ENCODE results near the gene ATP4A. TPM values are rescaled to one million over a fixed set of nuclear protein-coding genes. Genes with fewer than 3 reads are reported as not detected.

ATP4A gene
- total RNA-seq, 1 donor from 2014 or later, result not detected

GRCh38 chr19:35539314-35539713, 24.1 kb downstream of the ATP4A start:
- ATAC-seq (no peak), DNase-seq (no peak)
- H3K9me3 ChIP-seq, result no peaks in the 10 kb centered on the region
- H3K4me1 ChIP-seq, result no peaks in the 10 kb centered on the region
- peaks cover 4% of the 10 kb centered on the region for H3K27me3 ChIP-seq
- intact Hi-C loops (cut with DNase I), result no loop called here
- TF ChIP-seq CTCF (IDR thresholded peaks at IDR 0.05), result no peak
- H3K36me3 ChIP-seq, result no peaks in the 10 kb centered on the region
- H3K4me3 ChIP-seq, result no peak overlapping the region
- no peak overlapping the region for H3K27ac ChIP-seq

GRCh38 chr19:35534803-35535480, 28.5 kb downstream of the ATP4A start:
- no peak for TF ChIP-seq CTCF (IDR thresholded peaks at IDR 0.05)
- Histone ChIP-seq H3K27ac (no peak overlapping the region), H3K4me1 (peaks cover 5% of the 10 kb centered on the region), H3K27me3 (peaks cover 47% of the 10 kb centered on the region), H3K4me3 (no peak overlapping the region), H3K9me3 (no peaks in the 10 kb centered on the region), H3K36me3 (no peaks in the 10 kb centered on the region)
- intact Hi-C loops (cut with DNase I), result no loop called here
- ATAC-seq (no peak), DNase-seq (no peak)

GRCh38 chr19:35533822-35534392, 29.6 kb downstream of the ATP4A start:
- Histone ChIP-seq H3K4me3 (no peak overlapping the region), H3K36me3 (no peaks in the 10 kb centered on the region), H3K4me1 (peaks cover 5% of the 10 kb centered on the region), H3K27me3 (peaks cover 57% of the 10 kb centered on the region), H3K9me3 (no peaks in the 10 kb centered on the region), H3K27ac (no peak overlapping the region)
- no peak for TF ChIP-seq CTCF (IDR thresholded peaks at IDR 0.05)
- intact Hi-C loops (cut with DNase I), result no loop called here
- DNase-seq (peak; percentile 78), ATAC-seq (peak; percentile 83)

- no peak for ATAC-seq
- H3K4me1 ChIP-seq, result peaks cover 5% of the 10 kb centered on the region
- no peak within 1 kb of the TSS for H3K27ac ChIP-seq
- H3K36me3 ChIP-seq, result no peaks in the 10 kb centered on the region
- DNase-seq, result no peak
- peaks cover 62% of the 10 kb centered on the region for H3K27me3 ChIP-seq
- intact Hi-C loops (cut with DNase I), result no loop called here
- no peaks in the 10 kb centered on the region for H3K9me3 ChIP-seq
- no peak for TF ChIP-seq CTCF (IDR thresholded peaks at IDR 0.05)
- no peak within 1 kb of the TSS for H3K4me3 ChIP-seq
Observed at GRCh38 chr19:35533201-35533821, 30.1 kb downstream of the ATP4A start, which contains the start of gene GAPDHS. Gene GAPDHS (plus strand): TSS chr19:35533456. CDS start chr19:35533528, 72 bp downstream.

GRCh38 chr19:35531291-35531690, 32.2 kb downstream of the ATP4A start:
- H3K36me3 ChIP-seq, result no peaks in the 10 kb centered on the region
- H3K4me1 ChIP-seq, result peaks cover 5% of the 10 kb centered on the region
- no peaks in the 10 kb centered on the region for H3K9me3 ChIP-seq
- no peak overlapping the region for H3K27ac ChIP-seq
- H3K4me3 ChIP-seq, result no peak overlapping the region
- ATAC-seq (no peak), DNase-seq (no peak)
- intact Hi-C loops (cut with DNase I), result no loop called here
- no peak for TF ChIP-seq CTCF (IDR thresholded peaks at IDR 0.05)
- peaks cover 62% of the 10 kb centered on the region for H3K27me3 ChIP-seq
